PC-9 (cell line): ENCODE results near the gene C3orf80.

Source experiments
- EZH2 ChIP-seq: fragments of 200-600 bp; sonication (generic); IDR thresholded peaks from 2 replicates; pipeline ENCODE4 v1.8.0; 2017; ENCODE audit warnings: antibody characterized with exemption, low read depth
- TF ChIP-seq, protein P1 (sequence below): fragments of 200-600 bp; sonication (generic); conservative IDR thresholded peaks from 2 replicates; pipeline ENCODE4 v1.6.1; 2017; ENCODE audit warnings: mixed run types, antibody characterized with exemption, mild to moderate bottlenecking, moderate library complexity

DNA sequence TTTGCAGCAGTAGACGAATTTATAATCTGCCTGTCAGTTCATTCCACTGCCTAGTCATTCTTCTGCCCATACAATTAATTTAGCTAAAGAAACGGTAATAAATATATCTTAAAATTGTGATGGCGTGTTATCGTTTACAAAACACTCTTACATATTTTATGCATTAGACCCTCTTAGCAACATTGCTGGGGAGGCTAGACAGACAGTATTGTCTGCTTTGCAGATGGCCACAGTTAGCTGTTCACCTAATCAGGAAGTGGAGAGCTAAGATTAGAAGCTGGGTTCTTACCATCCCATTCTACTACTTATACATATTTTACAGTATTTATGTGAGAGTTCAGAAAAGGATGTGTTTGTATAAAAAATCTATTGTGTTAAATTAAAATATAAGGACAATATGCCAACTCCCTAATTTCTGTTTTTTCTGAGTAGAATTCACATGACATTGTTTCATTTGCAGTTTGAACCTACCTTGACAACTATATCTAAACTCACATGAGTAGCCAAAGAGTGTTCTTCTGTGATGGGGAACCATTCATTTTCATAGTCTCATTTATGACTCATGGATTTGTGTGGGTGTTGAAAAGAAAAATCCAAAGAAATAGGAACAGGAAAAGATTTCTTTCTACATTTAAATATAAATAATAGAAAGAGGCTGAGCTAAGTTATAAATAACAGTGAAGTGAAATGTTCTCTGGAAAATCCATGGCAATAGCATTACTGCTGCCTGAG is 41.7 kb upstream of the C3orf80 start:
- TF ChIP-seq, protein P1, sequence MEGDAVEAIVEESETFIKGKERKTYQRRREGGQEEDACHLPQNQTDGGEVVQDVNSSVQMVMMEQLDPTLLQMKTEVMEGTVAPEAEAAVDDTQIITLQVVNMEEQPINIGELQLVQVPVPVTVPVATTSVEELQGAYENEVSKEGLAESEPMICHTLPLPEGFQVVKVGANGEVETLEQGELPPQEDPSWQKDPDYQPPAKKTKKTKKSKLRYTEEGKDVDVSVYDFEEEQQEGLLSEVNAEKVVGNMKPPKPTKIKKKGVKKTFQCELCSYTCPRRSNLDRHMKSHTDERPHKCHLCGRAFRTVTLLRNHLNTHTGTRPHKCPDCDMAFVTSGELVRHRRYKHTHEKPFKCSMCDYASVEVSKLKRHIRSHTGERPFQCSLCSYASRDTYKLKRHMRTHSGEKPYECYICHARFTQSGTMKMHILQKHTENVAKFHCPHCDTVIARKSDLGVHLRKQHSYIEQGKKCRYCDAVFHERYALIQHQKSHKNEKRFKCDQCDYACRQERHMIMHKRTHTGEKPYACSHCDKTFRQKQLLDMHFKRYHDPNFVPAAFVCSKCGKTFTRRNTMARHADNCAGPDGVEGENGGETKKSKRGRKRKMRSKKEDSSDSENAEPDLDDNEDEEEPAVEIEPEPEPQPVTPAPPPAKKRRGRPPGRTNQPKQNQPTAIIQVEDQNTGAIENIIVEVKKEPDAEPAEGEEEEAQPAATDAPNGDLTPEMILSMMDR: no peak
- TF ChIP-seq EZH2: no peak
